GM19438 (cell line): ENCODE data around the gene CASZ1.

Experiments used
- ATAC-seq: cut with Tn5 transposase; IDR thresholded peaks from one replicate; pipeline ENCODE4 v1.9.1; 2021; ENCODE audit warnings: low read depth; ENCODE audit not compliant: unreplicated experiment

CASZ1 gene

GRCh38 chr1:10776190-10776905, 20.1 kb downstream of the CASZ1 start:
- no peak for ATAC-seq

- no peak for ATAC-seq
Measured at GRCh38 chr1:10775763-10776162, 20.7 kb downstream of the CASZ1 start.

GRCh38 chr1:10774615-10775310, 21.7 kb downstream of the CASZ1 start:
- ATAC-seq: no peak

- ATAC-seq: no peak
Measured at GRCh38 chr1:10773851-10774614, 22.4 kb downstream of the CASZ1 start.

- no peak for ATAC-seq
Measured at GRCh38 chr1:10773376-10773775, 23.1 kb downstream of the CASZ1 start.

- ATAC-seq: no peak
Measured at GRCh38 chr1:10772711-10773110, 23.7 kb downstream of the CASZ1 start.

- no peak for ATAC-seq
Measured at GRCh38 chr1:10771789-10772188, 24.7 kb downstream of the CASZ1 start.

- no peak for ATAC-seq
Measured at GRCh38 chr1:10768552-10768951, 27.9 kb downstream of the CASZ1 start.

GRCh38 chr1:10767282-10767681, 29.2 kb downstream of the CASZ1 start:
- ATAC-seq: no peak

GRCh38 chr1:10765734-10766478, 30.5 kb downstream of the CASZ1 start:
- no peak for ATAC-seq

- no peak for ATAC-seq
Measured at GRCh38 chr1:10765304-10765703, 31.1 kb downstream of the CASZ1 start.

GRCh38 chr1:10764296-10764798, 32.1 kb downstream of the CASZ1 start:
- no peak for ATAC-seq

GRCh38 chr1:10762875-10763274, 33.6 kb downstream of the CASZ1 start:
- ATAC-seq: no peak

- no peak for ATAC-seq
Measured at GRCh38 chr1:10762153-10762523, 34.3 kb downstream of the CASZ1 start.

- ATAC-seq: no peak
Measured at GRCh38 chr1:10761503-10762152, 34.8 kb downstream of the CASZ1 start.

- no peak for ATAC-seq
Measured at GRCh38 chr1:10760566-10761502, 35.6 kb downstream of the CASZ1 start.

- no peak for ATAC-seq
Measured at GRCh38 chr1:10759413-10760200, 36.8 kb downstream of the CASZ1 start.

GRCh38 chr1:10756842-10757241, 39.6 kb downstream of the CASZ1 start:
- no peak for ATAC-seq
